Measurements from ENCODE around the gene FAM111A. TPM values are rescaled to one million over a fixed set of nuclear protein-coding genes. Genes with fewer than 3 reads are reported as not detected.
"Not testable (repeated sequence)": the region's sequence is repeated elsewhere in the genome, so short reads cannot be mapped to it uniquely, and the experiment has no call there.

The FAM111A gene
- total RNA-seq, 1 donor from 2014 or later: 7.9 TPM

DNA sequence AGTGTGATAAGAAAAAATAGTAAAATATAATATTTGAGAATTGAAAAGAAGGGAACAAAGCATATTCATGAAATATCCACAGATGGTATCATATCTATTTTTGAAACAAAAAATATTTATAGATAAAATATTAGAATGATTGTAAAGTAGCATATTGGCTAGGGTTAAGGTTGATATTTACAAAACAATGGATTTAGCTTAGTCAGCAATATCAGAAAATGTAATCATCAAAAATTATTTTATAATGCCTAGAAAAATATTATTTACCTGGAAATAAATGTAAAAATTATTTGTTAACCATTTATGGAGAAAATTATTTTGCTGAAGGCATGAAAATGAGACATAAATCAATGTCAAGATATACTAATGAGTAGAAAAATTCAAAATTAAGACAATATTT, 22.8 kb upstream of the FAM111A start:
- Histone ChIP-seq H3K27me3 (ENCODE audit: control insufficient read depth, insufficient read depth, low read length) (no peaks in the 10 kb centered on the region), H3K36me3 (ENCODE audit: control insufficient read depth, insufficient read depth, low read length) (no peaks in the 10 kb centered on the region), H3K4me3 (ENCODE audit: low read depth, low read length) (no peak overlapping the region)
- no peak for DNase-seq (ENCODE audit: low read depth)
- TF ChIP-seq, protein P1, sequence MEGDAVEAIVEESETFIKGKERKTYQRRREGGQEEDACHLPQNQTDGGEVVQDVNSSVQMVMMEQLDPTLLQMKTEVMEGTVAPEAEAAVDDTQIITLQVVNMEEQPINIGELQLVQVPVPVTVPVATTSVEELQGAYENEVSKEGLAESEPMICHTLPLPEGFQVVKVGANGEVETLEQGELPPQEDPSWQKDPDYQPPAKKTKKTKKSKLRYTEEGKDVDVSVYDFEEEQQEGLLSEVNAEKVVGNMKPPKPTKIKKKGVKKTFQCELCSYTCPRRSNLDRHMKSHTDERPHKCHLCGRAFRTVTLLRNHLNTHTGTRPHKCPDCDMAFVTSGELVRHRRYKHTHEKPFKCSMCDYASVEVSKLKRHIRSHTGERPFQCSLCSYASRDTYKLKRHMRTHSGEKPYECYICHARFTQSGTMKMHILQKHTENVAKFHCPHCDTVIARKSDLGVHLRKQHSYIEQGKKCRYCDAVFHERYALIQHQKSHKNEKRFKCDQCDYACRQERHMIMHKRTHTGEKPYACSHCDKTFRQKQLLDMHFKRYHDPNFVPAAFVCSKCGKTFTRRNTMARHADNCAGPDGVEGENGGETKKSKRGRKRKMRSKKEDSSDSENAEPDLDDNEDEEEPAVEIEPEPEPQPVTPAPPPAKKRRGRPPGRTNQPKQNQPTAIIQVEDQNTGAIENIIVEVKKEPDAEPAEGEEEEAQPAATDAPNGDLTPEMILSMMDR (IDR thresholded peaks at IDR 0.05; ENCODE audit: insufficient read depth, low read length, severe bottlenecking): no peak
- no peak for FAIRE-seq

DNA sequence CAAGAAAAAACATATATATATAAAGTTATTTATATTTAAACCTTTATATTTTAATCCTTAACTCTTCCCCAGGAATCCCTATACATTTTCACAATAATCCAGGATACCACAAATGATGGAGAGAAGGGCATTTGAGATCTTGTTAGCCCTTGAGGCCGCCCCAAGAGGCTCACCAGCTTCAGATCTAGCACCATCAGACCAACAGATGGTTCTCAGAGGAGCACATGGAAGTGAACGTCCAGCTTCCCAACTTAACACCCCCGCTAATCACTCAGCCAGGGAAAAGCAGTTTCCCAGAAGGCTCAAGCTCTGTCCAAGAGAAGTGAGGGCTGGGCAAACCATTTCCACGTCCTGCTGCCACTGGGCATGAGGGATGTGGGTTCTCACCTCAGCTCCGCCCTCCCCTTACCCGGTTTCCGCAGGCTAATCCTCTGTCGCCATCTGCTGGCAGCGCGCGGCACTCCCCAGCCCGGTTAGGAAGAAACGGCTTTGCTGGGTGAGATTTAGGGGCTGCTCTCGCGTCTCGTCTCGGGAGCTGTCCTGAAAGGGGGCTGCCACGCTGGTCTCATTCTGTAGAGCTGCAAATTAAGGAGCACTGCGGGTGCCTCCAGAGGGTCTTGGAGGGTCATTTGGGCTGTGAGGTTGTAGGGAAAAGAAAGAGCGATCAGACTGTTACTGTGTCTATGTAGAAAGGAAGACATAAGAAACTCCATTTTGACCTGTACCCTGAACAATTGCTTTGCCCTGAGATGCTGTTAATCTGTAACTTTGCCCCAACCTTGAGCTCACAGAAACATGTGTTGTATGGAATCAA, 6.8 kb upstream of the FAM111A start:
- H3K36me3 ChIP-seq (ENCODE audit: control insufficient read depth, insufficient read depth, low read length): no peaks in the 10 kb centered on the region
- TF ChIP-seq, protein P1 (IDR thresholded peaks at IDR 0.05; ENCODE audit: insufficient read depth, low read length, severe bottlenecking): peak; percentile 99
- no peak for FAIRE-seq
- no peaks in the 10 kb centered on the region for H3K27me3 ChIP-seq (ENCODE audit: control insufficient read depth, insufficient read depth, low read length)
- peak; percentile 55 for DNase-seq (ENCODE audit: low read depth)
- H3K4me3 ChIP-seq (ENCODE audit: low read depth, low read length): no peak overlapping the region

DNA sequence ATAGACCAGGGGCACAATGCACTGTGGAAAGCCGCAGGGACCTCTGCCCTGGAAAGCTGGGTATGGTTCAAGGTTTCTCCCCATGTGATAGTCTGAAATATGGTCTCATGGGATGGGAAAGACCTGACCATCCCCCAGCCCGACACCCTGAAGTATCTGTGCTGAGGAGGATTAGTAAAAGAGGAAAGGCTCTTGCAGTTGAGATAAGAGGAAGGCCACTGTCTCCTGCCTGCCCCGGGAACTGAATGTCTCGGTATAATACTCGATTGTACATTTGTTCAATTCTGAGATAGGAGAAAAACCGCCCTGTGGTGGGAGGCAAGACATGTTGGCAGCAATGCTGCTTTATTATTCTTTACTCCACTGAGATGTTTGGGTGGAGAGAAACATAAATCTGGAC, 6.1 kb upstream of the FAM111A start:
- H3K36me3 ChIP-seq (ENCODE audit: control insufficient read depth, insufficient read depth, low read length); FAIRE-seq: not testable (repeated sequence)

DNA sequence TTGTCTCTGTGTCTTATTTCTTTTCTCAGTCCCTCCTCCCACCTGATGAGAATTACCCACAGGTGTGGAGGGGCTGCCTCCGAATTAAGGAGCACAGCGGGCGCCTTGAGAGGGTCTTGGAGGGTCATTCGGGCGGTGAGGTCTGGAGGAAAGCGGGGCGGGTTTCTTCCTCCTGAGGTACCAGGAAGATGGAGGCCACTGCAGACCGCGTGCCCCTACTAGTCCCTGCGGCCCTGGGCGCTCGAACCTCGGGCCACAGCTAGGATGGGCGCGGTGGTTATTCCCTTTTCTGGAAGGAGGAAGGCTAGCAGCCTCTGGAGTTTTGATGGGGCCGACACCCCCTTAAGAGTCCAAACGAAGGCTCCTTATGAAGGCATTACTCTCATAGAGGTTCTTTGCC, 5.5 kb upstream of the FAM111A start:
- no peaks in the 10 kb centered on the region for H3K36me3 ChIP-seq (ENCODE audit: control insufficient read depth, insufficient read depth, low read length)
- TF ChIP-seq, protein P1 (IDR thresholded peaks at IDR 0.05; ENCODE audit: insufficient read depth, low read length, severe bottlenecking): no peak
- no peak for DNase-seq (ENCODE audit: low read depth)
- FAIRE-seq: no peak
- H3K4me3 ChIP-seq (ENCODE audit: low read depth, low read length): no peak overlapping the region
- H3K27me3 ChIP-seq (ENCODE audit: control insufficient read depth, insufficient read depth, low read length): no peaks in the 10 kb centered on the region

More for the DNA sequence above, 6.1 kb upstream of the FAM111A start:
- not testable (repeated sequence) for H3K27me3 ChIP-seq (ENCODE audit: control insufficient read depth, insufficient read depth, low read length); H3K4me3 ChIP-seq (ENCODE audit: low read depth, low read length); DNase-seq (ENCODE audit: low read depth)

DNA sequence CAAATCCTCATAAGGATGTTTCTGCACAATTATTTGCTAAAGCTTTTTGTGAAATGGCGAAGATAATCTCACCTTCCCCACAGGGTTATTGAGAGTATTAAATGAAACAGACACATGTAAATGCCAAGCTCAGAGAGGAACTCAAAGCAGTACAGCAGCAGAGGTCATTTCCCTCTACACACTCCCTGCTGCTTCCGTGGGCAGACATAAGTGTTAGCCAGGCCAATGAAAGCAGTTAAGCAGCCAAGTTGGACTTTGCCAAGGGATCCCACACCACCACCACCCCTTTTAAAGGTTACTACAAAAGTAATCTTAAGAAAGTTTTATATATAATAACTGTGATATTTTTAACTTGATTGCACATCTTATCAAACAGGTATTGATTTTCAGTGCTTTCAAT, 4.0 kb upstream of the FAM111A start:
- DNase-seq (ENCODE audit: low read depth): no peak
- Histone ChIP-seq H3K36me3 (ENCODE audit: control insufficient read depth, insufficient read depth, low read length) (no peaks in the 10 kb centered on the region), H3K4me3 (ENCODE audit: low read depth, low read length) (no peak overlapping the region), H3K27me3 (ENCODE audit: control insufficient read depth, insufficient read depth, low read length) (no peaks in the 10 kb centered on the region)
- TF ChIP-seq, protein P1 (IDR thresholded peaks at IDR 0.05; ENCODE audit: insufficient read depth, low read length, severe bottlenecking): no peak
- no peak for FAIRE-seq

DNA sequence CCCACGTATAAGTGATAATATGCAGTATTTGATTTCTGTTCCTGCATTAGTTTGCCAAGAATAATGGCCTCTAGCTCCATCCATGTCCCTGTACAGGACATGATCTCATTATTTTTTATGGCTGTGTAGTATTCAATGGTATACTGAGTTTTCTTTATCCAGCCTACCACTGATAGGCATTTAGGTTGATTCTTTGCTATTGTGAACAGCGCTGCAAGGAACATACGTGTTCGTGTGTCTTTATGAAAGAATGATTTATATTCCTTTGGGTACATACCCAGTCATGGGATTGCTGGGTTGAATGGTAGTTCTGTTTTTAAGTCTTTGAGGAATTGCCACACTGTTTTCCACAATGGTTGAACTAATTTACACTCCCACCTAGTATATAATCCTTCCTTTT, 1.5 kb upstream of the FAM111A start:
- FAIRE-seq (no peak), DNase-seq (ENCODE audit: low read depth) (no peak)
- Histone ChIP-seq H3K4me3 (ENCODE audit: low read depth, low read length) (no peak overlapping the region), H3K27me3 (ENCODE audit: control insufficient read depth, insufficient read depth, low read length) (no peaks in the 10 kb centered on the region), H3K36me3 (ENCODE audit: control insufficient read depth, insufficient read depth, low read length) (no peaks in the 10 kb centered on the region)
- TF ChIP-seq, protein P1 (IDR thresholded peaks at IDR 0.05; ENCODE audit: insufficient read depth, low read length, severe bottlenecking): no peak

Measured in bronchial epithelial cell (primary cell).